Measurements from ENCODE around the gene CIROP. TPM values are rescaled to one million over a fixed set of nuclear protein-coding genes. Genes with fewer than 3 reads are reported as not detected.

CIROP gene
- not detected in 2 replicates for total RNA-seq (2014; rRNA removed)
- 0.02 TPM for polyA plus RNA-seq (2012)

GRCh38 chr14:23104591-23105347 lies at the start of gene CIROP:
TSS of gene CIROP (minus strand) at chr14:23104989. CDS start at chr14:23104920, 69 bp downstream.
- no peak for DNase-seq (ENCODE audit: low read depth)

DNA sequence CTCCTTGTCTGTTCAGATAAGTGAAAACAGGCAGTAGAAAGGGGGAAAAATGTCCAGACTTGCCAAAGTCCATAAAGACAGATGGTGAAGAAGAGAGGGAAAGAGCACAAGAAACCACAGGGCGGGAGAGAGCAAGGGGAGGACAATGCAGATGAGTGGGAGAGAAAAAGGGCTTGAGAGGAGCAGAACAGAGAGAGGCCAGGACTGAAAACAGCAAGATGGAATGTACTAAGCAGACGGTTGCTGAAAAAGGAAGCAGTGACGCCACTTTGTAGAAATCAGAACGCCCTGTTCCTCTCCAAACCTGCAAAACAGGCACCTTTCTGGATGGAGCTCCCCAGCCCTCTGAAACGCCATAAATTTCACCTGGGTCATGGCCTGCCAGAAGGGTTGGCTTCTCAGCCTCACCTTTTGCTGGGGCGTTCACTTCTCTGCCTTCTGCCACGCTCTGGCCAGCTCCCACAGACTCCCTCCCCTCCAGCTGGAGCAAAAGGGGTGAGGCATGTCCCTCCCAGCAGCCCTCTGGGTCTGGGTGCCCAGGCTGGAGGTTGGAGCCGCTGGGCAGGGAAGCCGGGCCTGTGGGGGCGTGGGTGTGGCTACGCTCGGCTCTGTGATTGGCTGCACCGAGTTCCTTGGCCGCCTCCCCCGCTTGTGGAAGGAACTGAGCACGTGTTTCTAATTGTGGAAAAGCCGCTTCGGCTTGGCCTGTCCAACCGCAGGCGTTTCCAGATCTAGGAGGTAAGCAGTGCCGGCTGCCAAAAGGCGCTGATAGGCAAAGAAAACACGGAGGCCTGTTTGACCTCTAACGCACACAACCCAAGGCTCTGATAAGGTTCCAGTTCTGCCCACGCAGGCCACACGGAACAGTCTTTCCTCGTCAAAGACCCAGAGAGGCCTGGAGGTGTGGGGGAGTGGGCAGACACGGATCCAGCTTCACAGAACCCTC lies 49.3 kb upstream of the CIROP start:
- DNase-seq (ENCODE audit: low read depth) = peak; percentile 62

GRCh38 chr14:23151342-23151741 lies 46.6 kb upstream of the CIROP start:
- DNase-seq (ENCODE audit: low read depth) = no peak

DNA sequence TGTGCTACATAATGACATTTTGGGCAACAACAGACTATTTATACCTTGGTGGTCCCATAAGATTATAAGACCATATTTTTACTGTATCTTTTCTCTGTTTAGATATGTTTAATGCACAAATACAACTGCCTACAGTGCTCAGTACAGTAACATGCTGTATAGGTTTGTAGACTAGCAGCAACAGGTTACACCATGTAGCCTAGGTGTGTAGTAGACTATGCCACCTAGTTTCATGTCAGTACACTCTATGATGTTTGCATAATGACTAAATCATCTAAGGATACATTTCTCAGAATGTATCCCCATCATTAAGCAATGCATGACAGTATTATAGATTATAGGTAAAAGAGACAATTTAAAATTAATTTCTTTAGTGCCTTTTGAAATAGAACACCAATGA lies 45.0 kb upstream of the CIROP start:
- DNase-seq (ENCODE audit: low read depth) = no peak

DNA sequence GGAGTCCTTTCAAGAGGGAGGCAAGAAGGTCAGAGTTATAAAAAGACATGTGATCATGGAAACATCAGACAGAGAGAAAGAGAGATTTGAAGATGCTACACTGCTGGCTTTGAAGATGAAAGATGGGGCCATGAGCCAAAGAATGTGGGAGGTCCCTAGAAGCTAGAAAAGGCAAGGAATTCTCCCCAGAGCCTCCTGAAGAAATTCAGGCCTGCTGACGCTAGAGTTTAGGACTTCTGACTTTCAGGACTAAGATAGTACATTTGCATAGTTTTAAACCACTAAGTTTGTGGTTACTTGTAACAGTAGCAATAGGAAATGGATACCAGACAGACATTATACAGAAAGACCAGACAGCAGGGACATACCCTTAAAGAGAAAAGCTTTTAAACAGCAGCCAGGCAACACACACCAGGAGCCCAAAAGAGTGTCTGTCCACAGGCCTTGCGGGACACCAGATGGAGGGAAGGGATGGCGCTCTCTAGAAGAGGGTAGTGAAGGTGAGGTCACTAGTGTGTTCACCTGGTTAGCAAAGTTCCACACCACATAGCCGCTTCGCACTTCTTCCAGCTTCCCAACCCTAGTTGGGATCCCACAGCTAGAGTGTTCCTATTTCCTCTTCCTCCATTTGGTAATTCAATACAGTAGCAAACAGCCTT lies 43.9 kb upstream of the CIROP start:
- DNase-seq (ENCODE audit: low read depth) = no peak

GRCh38 chr14:23147676-23148075 lies 42.9 kb upstream of the CIROP start:
- peak; percentile 53 for DNase-seq (ENCODE audit: low read depth)

DNA sequence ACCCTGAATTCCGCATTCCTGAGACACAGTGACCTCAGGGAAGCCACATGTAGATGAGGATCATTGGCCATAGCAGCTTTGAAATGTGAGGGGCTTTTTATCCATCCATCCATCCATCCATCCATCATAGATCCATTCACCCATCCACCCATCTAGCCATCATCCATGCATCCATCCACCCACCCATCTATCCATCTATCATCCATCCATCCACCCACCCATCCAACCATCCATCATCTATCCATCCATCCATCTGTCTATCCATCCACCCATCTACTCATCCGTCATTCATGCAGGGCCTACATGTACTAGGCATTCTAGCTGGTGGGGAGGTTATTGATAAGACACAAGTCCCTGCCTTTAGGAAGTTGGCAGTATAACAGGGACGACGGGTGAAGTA lies 42.2 kb upstream of the CIROP start:
- no peak for DNase-seq (ENCODE audit: low read depth)

DNA sequence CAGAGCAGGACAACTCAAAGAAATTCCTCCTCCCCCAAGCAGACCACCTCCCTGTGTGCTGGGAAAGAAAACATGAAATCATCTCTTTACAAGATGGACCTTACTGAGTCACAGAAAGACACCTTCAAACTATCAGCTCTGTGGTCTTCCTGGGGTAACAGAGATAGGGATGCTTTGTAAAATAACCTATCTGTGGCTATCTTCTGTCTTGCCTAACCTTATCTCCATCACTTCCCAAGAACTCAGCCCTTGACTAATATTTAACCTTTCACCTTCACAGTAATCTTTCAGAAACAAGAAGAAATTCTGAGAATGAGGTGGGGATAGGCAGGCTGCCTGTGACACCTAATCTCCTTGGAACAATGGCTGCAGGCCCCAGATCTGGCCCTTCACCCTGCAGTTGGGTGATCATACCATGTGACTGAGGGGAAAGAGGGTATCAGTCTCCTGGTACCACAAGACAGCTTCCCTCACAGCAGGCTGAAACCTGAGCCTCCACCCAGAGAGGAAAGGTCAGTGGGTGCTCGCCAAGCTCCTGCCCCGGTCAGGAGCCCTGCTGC lies 41.6 kb upstream of the CIROP start:
- DNase-seq (ENCODE audit: low read depth) = no peak

- peak; percentile 41 for DNase-seq (ENCODE audit: low read depth)
These were observed 41.1 kb upstream of the CIROP start for GRCh38 chr14:23145794-23146350.

- no peak for DNase-seq (ENCODE audit: low read depth)
These were observed 39.1 kb upstream of the CIROP start for GRCh38 chr14:23143911-23144310.

DNA sequence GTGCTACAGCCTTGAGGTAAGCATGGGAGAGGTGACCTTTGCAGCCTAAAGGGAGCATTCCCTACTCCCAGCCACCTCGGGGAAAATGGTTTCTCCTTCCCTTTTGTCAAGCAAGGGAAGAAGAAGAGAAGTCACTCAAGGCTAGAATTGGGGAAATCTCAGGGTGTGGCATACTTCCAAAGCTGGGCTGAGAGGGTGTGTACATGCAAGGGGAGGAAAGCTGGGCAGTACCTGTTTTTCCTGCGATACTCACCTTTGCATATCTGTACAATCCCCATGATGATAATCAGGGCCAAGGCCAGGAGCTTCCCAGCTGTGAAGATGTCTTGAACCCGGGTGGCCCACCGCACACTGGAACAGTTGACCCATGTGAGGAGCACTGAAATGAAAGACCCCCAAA lies 38.0 kb upstream of the CIROP start:
- DNase-seq (ENCODE audit: low read depth) = no peak

DNA sequence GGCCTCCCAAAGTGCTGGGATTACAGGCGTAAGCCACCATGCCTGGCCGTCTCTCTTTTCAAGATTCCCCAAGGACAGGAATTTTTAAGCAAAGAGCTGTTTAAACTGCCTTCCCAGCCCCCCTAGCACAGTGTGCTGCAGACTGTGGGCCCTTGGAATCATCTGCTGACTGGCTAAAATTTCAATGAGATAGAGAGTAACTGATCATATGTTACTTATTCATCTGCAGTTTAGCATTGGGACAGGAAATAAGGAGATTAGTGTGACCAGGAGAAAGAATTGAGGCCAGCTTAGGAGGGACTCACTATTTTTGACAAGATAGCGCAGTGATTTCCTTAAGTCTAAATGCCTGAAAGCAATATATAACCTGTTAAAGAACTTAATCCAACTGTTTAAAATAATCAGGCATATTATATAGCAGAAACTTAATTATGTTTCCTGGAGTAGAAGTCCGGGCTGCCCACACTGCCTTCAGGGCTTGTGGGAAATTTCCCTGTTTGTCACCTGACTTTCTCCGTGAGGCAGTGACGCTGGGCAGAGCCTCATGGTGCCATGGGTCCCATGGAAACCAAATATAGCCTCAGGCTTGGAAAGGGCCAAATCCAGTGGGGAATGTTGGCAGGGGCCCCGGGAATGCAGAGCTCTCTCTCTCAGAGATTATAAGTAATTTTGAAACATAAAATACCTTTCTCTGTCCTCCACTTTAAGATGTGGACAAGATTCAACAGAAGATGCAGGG lies 37.1 kb upstream of the CIROP start:
- peak; percentile 13 for DNase-seq (ENCODE audit: low read depth)

- no peak for DNase-seq (ENCODE audit: low read depth)
These were observed 35.6 kb upstream of the CIROP start for GRCh38 chr14:23140371-23140770.

GRCh38 chr14:23139874-23140273 lies 35.1 kb upstream of the CIROP start:
- no peak for DNase-seq (ENCODE audit: low read depth)

GRCh38 chr14:23137813-23138535 lies 33.2 kb upstream of the CIROP start:
- DNase-seq (ENCODE audit: low read depth) = no peak

- DNase-seq (ENCODE audit: low read depth) = no peak
These were observed 32.5 kb upstream of the CIROP start for GRCh38 chr14:23137192-23137812.

GRCh38 chr14:23136566-23137133 lies 31.9 kb upstream of the CIROP start:
- no peak for DNase-seq (ENCODE audit: low read depth)

GRCh38 chr14:23132970-23133369 lies 28.2 kb upstream of the CIROP start:
- DNase-seq (ENCODE audit: low read depth) = no peak

GRCh38 chr14:23131482-23131881 lies 26.7 kb upstream of the CIROP start:
- no peak for DNase-seq (ENCODE audit: low read depth)
